Transverse colon (tissue), 4 donors: Measurements from ENCODE around the gene AIPL1.

Experiments
- CTCF ChIP-seq, 5 experiments: fragments of 200-600 bp in 3 of 5; fragments of 450-650 bp in 2 of 5; sonication (generic) in 3 of 5; IDR thresholded peaks; 1 replicate in 2 of 5; 2 replicates in 3 of 5; pipeline ENCODE4 v1.5.1; 2016 to 2017; ENCODE audit warnings: antibody characterized with exemption in 5 of 5, inconsistent platforms in 3 of 5, mild to moderate bottlenecking in 2 of 5, moderate library complexity in 1 of 5
- EP300 ChIP-seq: sonication (generic); formaldehyde crosslinking; IDR thresholded peaks from one replicate; pipeline ENCODE4 v1.6.1; 2017; ENCODE audit warnings: antibody characterized with exemption, low read depth
- POLR2A ChIP-seq: fragments of 450-650 bp; IDR thresholded peaks from one replicate; pipeline ENCODE4 v1.6.1; 2016; ENCODE audit warnings: antibody characterized with exemption, mild to moderate bottlenecking, moderate library complexity
- POLR2AphosphoS5 ChIP-seq, 3 donors: sonication (generic); formaldehyde crosslinking; IDR thresholded peaks; one replicate each; pipeline ENCODE4 v1.6.1; 2016; ENCODE audit warnings: antibody characterized with exemption in 3 of 3

DNA sequence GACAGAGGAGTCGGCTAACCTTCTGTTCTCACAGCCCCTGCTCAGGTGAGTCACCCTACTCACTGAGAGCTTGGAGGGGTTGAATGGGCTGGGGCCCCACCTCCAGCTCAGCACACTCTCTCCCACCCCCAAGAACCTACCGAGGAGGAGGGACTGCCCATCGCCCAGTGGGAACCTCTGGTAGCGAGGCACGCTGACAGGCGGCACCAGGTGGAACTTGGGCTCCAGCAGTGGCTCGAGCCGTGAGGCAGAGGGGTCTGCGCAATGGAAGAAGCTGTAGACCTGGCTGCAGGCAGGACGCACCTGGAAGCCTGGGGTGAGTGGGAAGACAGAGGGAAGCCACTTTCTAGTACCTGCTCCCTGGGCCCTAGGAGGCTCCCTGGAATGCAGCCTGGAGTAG lies 37.6 kb upstream of the AIPL1 start:
- TF ChIP-seq POLR2AphosphoS5 (IDR thresholded peaks at IDR 0.05) (no peak), CTCF (IDR thresholded peaks at IDR 0.05) (no peak), POLR2A (no peak), EP300 (no peak)
